Activated naive CD4-positive, alpha-beta T cell (primary cell): ENCODE results near the gene TAF3.
"Not testable (repeated sequence)": the region's sequence is repeated elsewhere in the genome, so short reads cannot be mapped to it uniquely, and the experiment has no call there.

ENCODE experiments used
- DNase-seq, 4 experiments: peaks; one replicate each; lab custom pipeline; 2025; lab: John Stamatoyannopoulos, UW

TAF3 gene

GRCh38 chr10:7972367-7972766 is 154.1 kb downstream of the TAF3 start:
- no peak for DNase-seq

DNA sequence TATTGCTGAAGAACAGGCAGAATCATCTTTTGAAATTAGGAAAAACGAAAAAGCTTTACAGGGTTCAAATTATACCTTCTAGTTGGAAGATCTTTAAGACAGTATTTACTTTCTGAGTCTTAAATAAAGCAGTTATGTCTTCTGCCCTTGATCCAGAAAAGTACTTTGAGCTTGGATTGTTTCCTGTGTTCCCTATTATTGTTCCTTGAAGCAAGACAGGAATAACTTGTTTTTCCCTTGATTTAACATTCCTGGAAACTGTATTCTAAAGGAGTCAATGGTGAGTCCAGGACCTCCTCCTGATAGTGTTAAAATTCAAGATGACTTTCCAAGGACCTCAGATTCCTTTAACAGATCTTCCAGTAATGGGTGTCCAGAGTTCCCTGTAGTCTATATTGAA is 161.9 kb downstream of the TAF3 start:
- no peak for DNase-seq

- DNase-seq, result no peak
These were observed 164.4 kb downstream of the TAF3 start for GRCh38 chr10:7982727-7983126.

DNA sequence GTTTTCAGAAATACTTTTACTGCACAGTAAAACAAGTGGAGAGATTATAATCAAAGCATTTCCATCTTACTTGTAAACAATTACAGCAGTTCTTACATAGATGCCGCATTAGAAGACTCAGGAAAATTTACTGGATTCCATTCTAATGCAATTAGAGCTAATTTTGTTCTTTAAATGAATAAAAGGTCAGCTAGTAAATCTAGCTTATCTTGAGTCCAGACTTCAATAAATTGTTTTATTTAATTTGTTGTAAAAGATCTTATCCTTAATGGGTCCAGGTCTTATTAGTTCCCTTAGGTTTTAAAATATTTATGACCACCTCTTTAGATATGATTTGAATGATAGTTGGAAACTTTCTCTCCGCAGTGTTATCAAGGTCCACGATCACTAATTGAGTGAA is 166.0 kb downstream of the TAF3 start:
- no peak for DNase-seq

GRCh38 chr10:7984896-7985295 is 166.6 kb downstream of the TAF3 start:
- no peak for DNase-seq

DNA sequence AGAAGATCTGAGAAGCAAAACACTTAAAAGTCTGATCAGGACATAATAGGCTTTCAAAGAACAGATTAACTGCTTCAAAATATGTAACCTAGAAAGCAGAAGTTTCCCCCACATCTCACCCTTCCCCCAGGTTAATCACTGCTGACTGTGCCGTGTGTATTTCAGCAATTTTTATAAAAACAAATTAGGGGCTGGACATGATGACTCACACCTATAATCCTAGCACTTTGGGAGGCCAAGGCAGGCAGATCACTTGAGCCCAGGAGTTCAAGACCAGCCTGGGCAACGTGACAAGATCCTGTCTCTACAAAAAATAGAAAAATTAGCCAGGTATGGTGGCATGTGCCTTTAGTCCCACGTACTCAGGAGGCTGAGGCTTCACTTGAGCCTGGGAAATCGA is 168.5 kb downstream of the TAF3 start:
- DNase-seq, result no peak

GRCh38 chr10:7988989-7989388 is 170.7 kb downstream of the TAF3 start:
- no peak for DNase-seq

GRCh38 chr10:7998831-7999230 is 180.5 kb downstream of the TAF3 start:
- DNase-seq, result no peak

DNA sequence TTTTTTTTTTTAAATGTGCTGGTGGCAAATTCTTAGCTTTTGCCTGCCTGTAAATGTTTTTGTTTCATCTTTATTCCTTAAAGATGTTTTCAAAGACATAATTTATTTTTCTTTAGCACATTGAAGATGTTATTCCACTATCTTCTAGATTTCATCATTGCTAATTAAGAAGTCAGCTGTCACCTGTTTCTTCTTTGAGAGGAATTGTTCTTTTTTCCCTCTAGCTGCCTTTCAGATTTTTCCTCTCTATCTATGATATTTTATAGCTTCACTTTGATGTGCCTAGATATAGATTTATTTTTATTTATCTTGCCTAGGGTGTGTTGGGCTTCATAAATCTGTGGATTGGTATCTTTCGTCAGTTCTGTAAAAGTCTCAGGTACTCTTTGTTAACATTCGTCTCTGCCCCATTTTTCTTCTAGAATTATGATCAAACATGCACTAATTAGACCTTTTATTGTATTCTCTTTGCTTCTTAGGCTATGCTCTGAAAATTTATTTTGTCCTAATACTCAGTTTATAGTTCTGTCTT is 186.2 kb downstream of the TAF3 start:
- no peak for DNase-seq

DNA sequence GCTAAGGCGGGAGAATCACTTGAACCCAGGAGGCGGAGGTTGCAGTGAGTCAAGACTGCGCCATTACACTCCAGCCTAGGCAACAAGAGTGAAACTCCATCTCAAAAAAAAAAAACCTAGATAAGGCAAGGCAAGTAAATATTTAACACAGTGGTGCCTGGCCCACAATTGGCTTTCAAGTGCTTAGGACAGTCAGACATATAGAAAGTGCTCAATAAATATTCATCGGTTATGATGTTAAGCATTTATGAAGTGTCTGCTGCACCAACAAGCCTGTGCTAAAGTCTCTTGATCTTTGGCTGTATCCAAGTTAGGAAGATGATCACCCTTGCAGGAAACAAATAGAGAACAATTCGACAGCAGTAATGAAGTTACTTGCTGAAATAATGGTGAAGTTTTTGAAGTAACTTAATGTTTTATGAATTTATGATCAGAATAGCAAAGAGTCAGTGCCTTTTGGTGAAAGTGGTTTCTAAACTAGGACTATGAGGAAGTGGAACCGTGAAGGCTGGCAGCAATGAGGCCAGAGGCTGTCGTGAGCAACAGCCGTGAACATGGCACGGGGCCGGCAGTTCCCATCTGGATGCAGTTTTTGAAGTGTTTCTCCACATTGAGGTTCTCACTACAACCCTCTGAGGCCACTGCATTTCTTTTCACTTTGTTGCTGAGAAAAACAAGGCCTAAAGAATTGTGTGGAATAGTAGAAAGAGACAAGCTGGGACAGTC is 188.1 kb downstream of the TAF3 start:
- DNase-seq, result no peak

DNA sequence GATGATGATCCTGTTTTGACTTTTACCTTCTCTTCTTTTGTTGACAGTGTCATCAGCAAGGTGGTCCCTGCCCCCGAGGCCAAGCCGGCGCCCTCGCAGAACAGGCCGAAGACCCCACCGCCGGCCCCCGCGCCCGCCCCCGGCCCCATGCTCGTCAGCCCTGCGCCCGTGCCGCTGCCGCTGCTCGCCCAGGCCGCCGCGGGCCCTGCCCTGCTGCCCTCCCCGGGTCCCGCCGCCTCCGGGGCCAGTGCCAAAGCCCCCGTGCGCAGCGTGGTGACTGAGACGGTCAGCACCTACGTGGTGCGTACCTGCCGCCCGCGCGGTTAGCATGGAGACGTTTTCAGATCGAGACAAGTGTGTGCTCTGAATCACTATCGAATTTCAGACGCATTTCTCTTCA is 190.7 kb downstream of the TAF3 start:
- no peak for DNase-seq

DNA sequence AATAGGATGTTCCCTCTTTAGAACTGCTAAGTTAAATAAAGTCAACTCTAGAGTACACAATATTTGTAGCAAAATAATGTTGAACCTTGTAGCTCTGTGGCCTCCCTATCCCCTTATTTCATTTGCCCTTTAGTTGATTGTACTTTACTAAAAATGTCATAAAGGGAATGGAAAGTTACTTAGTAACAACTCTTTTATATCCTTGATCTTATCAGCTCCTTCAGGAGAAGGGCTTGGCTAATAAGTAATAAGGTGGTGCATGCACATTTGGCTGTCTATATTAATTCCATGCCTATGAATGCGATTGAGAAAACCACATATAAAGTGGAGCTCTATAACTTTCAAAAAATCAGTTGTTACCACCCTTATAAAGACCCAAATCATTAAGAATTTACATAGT is 194.7 kb downstream of the TAF3 start:
- DNase-seq, result no peak

GRCh38 chr10:8013619-8014018 is 195.3 kb downstream of the TAF3 start:
- no peak for DNase-seq

DNA sequence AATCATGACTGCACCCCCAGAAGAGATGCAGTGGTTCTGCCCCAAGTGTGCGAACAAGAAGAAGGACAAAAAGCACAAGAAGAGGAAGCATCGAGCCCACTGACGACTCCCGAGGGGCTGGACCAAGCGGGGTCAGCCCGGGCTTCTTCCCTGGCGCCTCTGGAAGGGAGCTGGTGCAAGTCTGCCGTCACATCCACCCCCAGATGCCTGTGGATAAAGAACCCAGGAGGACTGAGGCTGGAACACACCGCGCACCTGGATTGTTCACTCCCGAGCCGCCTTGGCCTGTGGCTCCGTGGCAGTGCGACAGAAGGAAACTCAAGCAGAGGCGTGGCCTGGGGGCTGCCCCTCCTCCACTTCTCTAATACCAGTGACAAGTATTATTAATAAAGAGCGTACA is 196.3 kb downstream of the TAF3 start:
- no peak for DNase-seq

- DNase-seq, result no peak
These were observed 199.0 kb downstream of the TAF3 start for GRCh38 chr10:8017277-8017676.

- no peak for DNase-seq
These were observed 205.0 kb downstream of the TAF3 start for GRCh38 chr10:8023321-8023720.

- no peak for DNase-seq
These were observed 205.5 kb downstream of the TAF3 start for GRCh38 chr10:8023851-8024250.

GRCh38 chr10:8026349-8027259 is 208.3 kb downstream of the TAF3 start:
- DNase-seq, result no peak

DNA sequence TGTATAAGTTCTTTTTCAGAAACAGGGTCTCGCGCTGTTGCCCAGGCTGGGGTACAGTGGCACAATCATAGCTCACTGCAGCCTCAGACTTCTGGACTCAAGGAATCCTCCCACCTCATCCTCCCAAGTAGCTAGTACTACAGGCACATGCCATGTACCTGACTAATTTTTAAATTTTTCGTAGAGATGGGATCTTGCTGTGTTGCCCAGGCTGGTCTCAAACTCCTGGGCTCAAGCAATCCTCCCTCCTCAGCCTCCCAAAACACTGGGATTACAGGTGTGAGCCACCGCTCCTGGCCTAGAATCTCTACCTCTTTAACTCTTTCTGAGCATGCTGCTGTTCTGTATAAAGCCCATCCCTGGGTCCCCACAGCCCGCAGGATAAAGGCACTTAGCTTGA is 212.9 kb downstream of the TAF3 start:
- DNase-seq, result not testable (repeated sequence)

- no peak for DNase-seq
These were observed 214.3 kb downstream of the TAF3 start for GRCh38 chr10:8032558-8032957.

DNA sequence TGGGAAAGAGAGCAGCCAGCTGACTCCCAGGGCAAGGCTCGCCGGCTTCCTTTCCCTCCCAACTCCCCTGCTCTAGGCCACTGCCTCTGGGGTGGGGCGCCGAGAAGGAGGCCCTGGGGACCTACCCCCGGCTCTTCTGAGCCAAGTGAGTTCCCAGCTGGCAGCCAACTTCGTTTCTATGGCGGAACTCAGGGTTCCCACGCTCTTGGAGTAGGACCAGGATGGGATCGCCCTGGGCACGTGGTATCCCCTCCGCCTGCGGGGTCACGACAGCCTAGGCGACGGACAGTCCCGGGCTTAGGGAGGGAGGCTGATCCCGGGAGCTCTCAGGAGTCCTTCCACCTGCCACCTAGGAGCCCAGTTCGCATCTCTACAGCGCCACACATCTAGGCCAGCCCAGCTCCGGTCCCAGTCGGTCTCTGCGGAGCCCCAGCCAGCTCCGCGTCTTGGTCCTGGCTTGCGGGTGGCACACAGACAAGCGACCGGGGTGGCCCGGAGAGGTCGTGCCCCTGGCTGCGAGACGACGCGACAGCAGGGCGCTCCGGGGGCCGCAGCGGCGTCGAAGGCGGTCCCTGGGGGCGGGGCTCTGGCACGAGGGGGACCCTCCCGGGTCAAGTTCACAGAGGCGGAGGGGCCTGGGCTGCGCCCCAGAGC is 215.6 kb downstream of the TAF3 start:
- no peak for DNase-seq

DNA sequence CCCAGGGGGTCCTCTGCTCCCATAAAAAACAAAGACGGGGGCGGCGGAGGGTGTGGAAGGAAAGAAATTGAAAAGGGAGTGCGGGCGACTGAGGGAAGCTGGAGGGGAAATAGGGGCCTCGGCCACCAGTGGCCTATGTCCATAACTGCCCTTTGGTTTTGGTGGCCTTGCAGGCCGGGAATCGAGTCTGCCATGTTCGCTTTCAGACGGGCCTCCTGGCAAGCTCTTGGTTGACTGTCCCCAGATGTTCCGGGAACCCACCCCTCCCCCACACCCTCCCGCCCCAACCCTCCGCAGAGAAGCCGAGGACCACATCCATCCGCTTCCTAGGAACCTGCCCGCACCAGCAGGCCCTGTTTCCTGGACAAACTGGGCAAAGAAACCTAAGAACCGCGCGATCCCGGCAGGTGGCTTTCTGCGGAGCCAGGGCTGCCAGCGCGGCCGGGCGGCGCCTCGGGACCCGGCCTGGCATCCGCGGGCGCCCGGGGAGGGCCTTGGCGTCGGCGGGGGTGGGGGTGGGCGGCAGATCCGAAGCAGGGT is 216.2 kb downstream of the TAF3 start:
- DNase-seq, result no peak
